ENCODE data around the gene FNBP1.

GRCh38 chr9:130013326-130013725 is 29.7 kb downstream of the FNBP1 start:
- TF ChIP-seq CTCF (IDR thresholded peaks at IDR 0.05) = no peak
- TF ChIP-seq POLR2A (IDR thresholded peaks at IDR 0.05) = no peak

All from body of pancreas (tissue), 4 donors.